OCI-LY1 (cell line): ENCODE data around the gene ZNF536.

Experiments
- H2AFZ ChIP-seq: fragments of 200-600 bp; sonication (generic), shearing (Covaris generic); 2 replicates; pipeline ENCODE4 v1.6.0; 2014; ENCODE audit warnings: antibody characterized with exemption, mild to moderate bottlenecking, low read length
- H3F3A ChIP-seq: fragments of 200-600 bp; sonication (generic), shearing (Covaris generic); 2 replicates; pipeline ENCODE4 v1.6.0; 2014; ENCODE audit warnings: mild to moderate bottlenecking, antibody characterized with exemption, low read length, moderate library complexity; ENCODE audit not compliant: insufficient read depth
- H3K27ac ChIP-seq: fragments of 200-600 bp; sonication (generic); 2 replicates; pipeline ENCODE4 v1.5.1; 2014; ENCODE audit warnings: low read length, mixed run types, mild to moderate bottlenecking, low read depth; ENCODE audit not compliant: poor library complexity, severe bottlenecking
- H3K27me3 ChIP-seq: fragments of 200-600 bp; sonication (generic); 2 replicates; pipeline ENCODE4 v1.6.0; 2014; ENCODE audit warnings: antibody characterized with exemption, mild to moderate bottlenecking, low read length, moderate library complexity; ENCODE audit not compliant: insufficient read depth
- H3K36me3 ChIP-seq: fragments of 200-600 bp; sonication (generic); 2 replicates; pipeline ENCODE4 v1.6.1; 2014; ENCODE audit warnings: mild to moderate bottlenecking, antibody characterized with exemption, low read length, moderate library complexity, mixed read lengths; ENCODE audit not compliant: insufficient read depth
- H3K4me1 ChIP-seq: fragments of 200-600 bp; sonication (generic); 2 replicates; pipeline ENCODE4 v1.5.1; 2014; ENCODE audit warnings: mild to moderate bottlenecking, low read length, moderate library complexity; ENCODE audit not compliant: insufficient read depth, severe bottlenecking
- H3K4me2 ChIP-seq: fragments of 200-600 bp; sonication (generic), shearing (Covaris generic); 2 replicates; pipeline ENCODE4 v1.6.1; 2014; ENCODE audit warnings: low read length
- H3K4me3 ChIP-seq: fragments of 200-600 bp; sonication (generic); 2 replicates; pipeline ENCODE4 v1.5.1; 2014; ENCODE audit warnings: low read length, low read depth, mild to moderate bottlenecking, mixed read lengths; ENCODE audit not compliant: poor library complexity, severe bottlenecking
- H3K79me2 ChIP-seq: fragments of 200-600 bp; shearing (Covaris generic); 2 replicates; pipeline ENCODE4 v1.6.1; 2016; ENCODE audit warnings: mixed run types, low read length, mixed read lengths; ENCODE audit not compliant: insufficient read depth
- H3K9ac ChIP-seq: fragments of 200-600 bp; sonication (generic), shearing (Covaris generic); 2 replicates; pipeline ENCODE4 v1.6.1; 2014; ENCODE audit warnings: mild to moderate bottlenecking, low read length, mixed read lengths
- H3K9me2 ChIP-seq: fragments of 200-600 bp; sonication (generic), shearing (Covaris generic); 2 replicates; pipeline ENCODE4 v1.6.1; 2014; ENCODE audit warnings: low read depth, mild to moderate bottlenecking, low read length, mixed read lengths
- H3K9me3 ChIP-seq: fragments of 200-600 bp; shearing (Covaris generic); 2 replicates; pipeline ENCODE4 v1.6.1; 2014; ENCODE audit warnings: low read length, mixed read lengths
- H4K20me1 ChIP-seq: fragments of 200-600 bp; sonication (generic), shearing (Covaris generic); 2 replicates; pipeline ENCODE4 v1.6.0; 2016; ENCODE audit warnings: mild to moderate bottlenecking, low read length; ENCODE audit not compliant: insufficient read depth
- CTCF ChIP-seq: fragments of 200-600 bp; sonication (generic), shearing (Covaris generic); IDR thresholded peaks from 2 replicates; pipeline ENCODE4 v1.5.1; 2017; ENCODE audit warnings: mild to moderate bottlenecking, antibody characterized with exemption, low read length, moderate library complexity, mixed read lengths
- EZH2 ChIP-seq: fragments of 200-600 bp; sonication (generic), shearing (Covaris generic); IDR thresholded peaks from 2 replicates; pipeline ENCODE4 v1.8.0; 2017; ENCODE audit warnings: borderline replicate concordance, mixed run types, mild to moderate bottlenecking, antibody characterized with exemption, low read length, moderate library complexity, mixed read lengths

Gene ZNF536

GRCh38 chr19:30530751-30531150 lies 158.6 kb downstream of the ZNF536 start:
- H3K9me3 ChIP-seq = no peaks in the 10 kb centered on the region
- no peak overlapping the region for H2AFZ ChIP-seq
- no peak overlapping the region for H3K27ac ChIP-seq
- no peaks in the 10 kb centered on the region for H4K20me1 ChIP-seq
- no peaks in the 10 kb centered on the region for H3K36me3 ChIP-seq
- H3K9me2 ChIP-seq = no peaks in the 10 kb centered on the region
- H3K4me1 ChIP-seq = no peaks in the 10 kb centered on the region
- TF ChIP-seq EZH2 = no peak
- TF ChIP-seq CTCF = no peak
- no peaks in the 10 kb centered on the region for H3F3A ChIP-seq
- no peaks in the 10 kb centered on the region for H3K27me3 ChIP-seq
- H3K9ac ChIP-seq = no peak overlapping the region
- no peaks in the 10 kb centered on the region for H3K79me2 ChIP-seq
- H3K4me2 ChIP-seq = no peak overlapping the region
- H3K4me3 ChIP-seq = no peak overlapping the region

- H3K27me3 ChIP-seq = no peaks in the 10 kb centered on the region
- no peaks in the 10 kb centered on the region for H3K79me2 ChIP-seq
- no peaks in the 10 kb centered on the region for H4K20me1 ChIP-seq
- H3K9ac ChIP-seq = no peak overlapping the region
- no peak overlapping the region for H2AFZ ChIP-seq
- H3F3A ChIP-seq = no peaks in the 10 kb centered on the region
- H3K9me2 ChIP-seq = no peaks in the 10 kb centered on the region
- H3K27ac ChIP-seq = no peak overlapping the region
- H3K9me3 ChIP-seq = no peaks in the 10 kb centered on the region
- no peaks in the 10 kb centered on the region for H3K36me3 ChIP-seq
- H3K4me3 ChIP-seq = no peak overlapping the region
- H3K4me1 ChIP-seq = no peaks in the 10 kb centered on the region
- no peak overlapping the region for H3K4me2 ChIP-seq
- TF ChIP-seq EZH2 (no peak), CTCF (no peak)
These were observed 162.8 kb downstream of the ZNF536 start for GRCh38 chr19:30535011-30535410.

- Histone ChIP-seq H3K4me1 (no peaks in the 10 kb centered on the region), H4K20me1 (no peaks in the 10 kb centered on the region), H3K9me3 (no peaks in the 10 kb centered on the region), H3K4me2 (no peak overlapping the region), H3F3A (no peaks in the 10 kb centered on the region), H3K79me2 (no peaks in the 10 kb centered on the region), H3K27ac (no peak overlapping the region), H3K4me3 (no peak overlapping the region), H3K9ac (no peak overlapping the region), H2AFZ (no peak overlapping the region), H3K27me3 (no peaks in the 10 kb centered on the region), H3K9me2 (no peaks in the 10 kb centered on the region), H3K36me3 (no peaks in the 10 kb centered on the region)
- TF ChIP-seq EZH2 = no peak
- TF ChIP-seq CTCF = no peak
These were observed 164.8 kb downstream of the ZNF536 start for GRCh38 chr19:30536975-30537374.
